HG03439 (cell line): ENCODE results near the gene FAM76B.

ENCODE experiments used
- ATAC-seq: cut with Tn5 transposase; IDR thresholded peaks from one replicate; pipeline ENCODE4 v1.9.1; 2021; ENCODE audit warnings: mild to moderate bottlenecking, moderate library complexity; ENCODE audit not compliant: unreplicated experiment

Gene FAM76B

GRCh38 chr11:95792700-95793099 lies 3.1 kb upstream of the FAM76B start:
- no peak for ATAC-seq

- ATAC-seq = no peak
Measured at GRCh38 chr11:95792200-95792599, 2.6 kb upstream of the FAM76B start.

- ATAC-seq = no peak
Measured at GRCh38 chr11:95791709-95792033, 2.1 kb upstream of the FAM76B start.

- peak; percentile 13 for ATAC-seq
Measured at GRCh38 chr11:95790933-95791708, 1.5 kb upstream of the FAM76B start.

GRCh38 chr11:95790123-95790932 lies 746 bp upstream of the FAM76B start, which contains the start of gene CEP57:
CEP57 (plus strand) TSS chr11:95790498; CDS start chr11:95790699, 201 bp downstream.
- ATAC-seq = peak; percentile 75

- ATAC-seq = peak; percentile 2
Measured at GRCh38 chr11:95788921-95789505, 569 bp downstream of the FAM76B start.

GRCh38 chr11:95780544-95780943 lies 9.0 kb downstream of the FAM76B start:
- ATAC-seq = no peak

GRCh38 chr11:95778699-95779098 lies 10.9 kb downstream of the FAM76B start:
- ATAC-seq = no peak

GRCh38 chr11:95776859-95777258 lies 12.7 kb downstream of the FAM76B start:
- no peak for ATAC-seq

- ATAC-seq = no peak
Measured at GRCh38 chr11:95768521-95768920, 21.1 kb downstream of the FAM76B start.

- no peak for ATAC-seq
Measured at GRCh38 chr11:95767498-95767897, 22.1 kb downstream of the FAM76B start.

- no peak for ATAC-seq
Measured at GRCh38 chr11:95766701-95767100, 22.9 kb downstream of the FAM76B start.

- ATAC-seq = peak; percentile 65
Measured at GRCh38 chr11:95764267-95764898, 25.2 kb downstream of the FAM76B start.

GRCh38 chr11:95762534-95762933 lies 27.0 kb downstream of the FAM76B start:
- no peak for ATAC-seq

GRCh38 chr11:95760941-95761340 lies 28.6 kb downstream of the FAM76B start:
- no peak for ATAC-seq

- ATAC-seq = no peak
Measured at GRCh38 chr11:95751515-95751914, 38.1 kb downstream of the FAM76B start.

- ATAC-seq = no peak
Measured at GRCh38 chr11:95750101-95750500, 39.5 kb downstream of the FAM76B start.

GRCh38 chr11:95739108-95739938 lies 50.3 kb downstream of the FAM76B start:
- no peak for ATAC-seq

GRCh38 chr11:95736809-95737208 lies 52.8 kb downstream of the FAM76B start:
- ATAC-seq = no peak

GRCh38 chr11:95736355-95736754 lies 53.2 kb downstream of the FAM76B start:
- no peak for ATAC-seq
